Measurements from ENCODE around the gene OR1F1. TPM values are rescaled to one million over a fixed set of nuclear protein-coding genes. Genes with fewer than 3 reads are reported as not detected.

OR1F1 gene
- total RNA-seq, 1 experiment from 2014 or later: not detected

DNA sequence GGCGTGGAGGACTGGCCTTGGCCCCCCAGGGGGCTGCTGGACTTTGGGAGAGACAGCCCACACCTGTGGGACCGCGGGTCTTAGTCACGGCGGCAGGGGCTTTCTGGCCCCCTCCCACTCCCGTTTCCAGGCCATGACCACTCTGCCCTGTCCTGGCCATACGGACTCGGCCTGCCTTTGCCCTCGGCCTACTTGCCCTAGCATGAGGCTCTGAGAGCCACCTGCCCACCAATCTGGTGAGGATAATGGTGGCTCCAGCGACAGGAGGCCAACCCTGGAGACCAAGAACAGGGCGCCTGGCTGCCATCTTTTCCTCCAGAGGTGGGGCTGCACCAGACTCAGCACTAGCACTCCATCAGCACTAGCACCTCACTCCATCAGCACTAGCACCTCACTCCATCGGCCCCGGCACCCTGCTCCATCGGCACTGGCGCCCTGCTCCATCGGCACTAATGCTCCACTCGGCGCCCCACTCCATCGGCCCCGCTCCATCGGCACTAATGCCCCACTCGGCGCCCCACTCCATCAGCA lies 46.2 kb upstream of the OR1F1 start:
- no peaks in the 10 kb centered on the region for H3K79me2 ChIP-seq (ENCODE audit: insufficient read depth, low read length)
- H3K9me3 Mint-ChIP-seq: no peaks in the 10 kb centered on the region

More for the DNA sequence above, 46.2 kb upstream of the OR1F1 start:
- H3K27ac ChIP-seq (ENCODE audit: insufficient read length, low read depth, low read length): no peak overlapping the region
- TF ChIP-seq, protein P1, sequence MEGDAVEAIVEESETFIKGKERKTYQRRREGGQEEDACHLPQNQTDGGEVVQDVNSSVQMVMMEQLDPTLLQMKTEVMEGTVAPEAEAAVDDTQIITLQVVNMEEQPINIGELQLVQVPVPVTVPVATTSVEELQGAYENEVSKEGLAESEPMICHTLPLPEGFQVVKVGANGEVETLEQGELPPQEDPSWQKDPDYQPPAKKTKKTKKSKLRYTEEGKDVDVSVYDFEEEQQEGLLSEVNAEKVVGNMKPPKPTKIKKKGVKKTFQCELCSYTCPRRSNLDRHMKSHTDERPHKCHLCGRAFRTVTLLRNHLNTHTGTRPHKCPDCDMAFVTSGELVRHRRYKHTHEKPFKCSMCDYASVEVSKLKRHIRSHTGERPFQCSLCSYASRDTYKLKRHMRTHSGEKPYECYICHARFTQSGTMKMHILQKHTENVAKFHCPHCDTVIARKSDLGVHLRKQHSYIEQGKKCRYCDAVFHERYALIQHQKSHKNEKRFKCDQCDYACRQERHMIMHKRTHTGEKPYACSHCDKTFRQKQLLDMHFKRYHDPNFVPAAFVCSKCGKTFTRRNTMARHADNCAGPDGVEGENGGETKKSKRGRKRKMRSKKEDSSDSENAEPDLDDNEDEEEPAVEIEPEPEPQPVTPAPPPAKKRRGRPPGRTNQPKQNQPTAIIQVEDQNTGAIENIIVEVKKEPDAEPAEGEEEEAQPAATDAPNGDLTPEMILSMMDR (conservative IDR thresholded peaks at IDR 0.05): no peak
- H3K4me2 ChIP-seq (ENCODE audit: insufficient read depth, insufficient read length, low read length): no peak overlapping the region
- H2BK5ac ChIP-seq (ENCODE audit: insufficient read length, low read length): no peak overlapping the region
- H3K18ac ChIP-seq (ENCODE audit: insufficient read length, low read depth, low read length): no peak overlapping the region
- H3T11ph ChIP-seq (ENCODE audit: low read length): no peak overlapping the region
- H3K9ac ChIP-seq (ENCODE audit: extremely low read depth, insufficient read length, low read length): no peak overlapping the region
- peaks cover 7 to 20% (median 15%) of the 10 kb centered on the region in 3 experiments; a peak in 5 of 7 replicates for H3K36me3 Mint-ChIP-seq (ENCODE audit: insufficient read depth in 1 of 3, low read depth in 3 of 3)
- H3K79me1 ChIP-seq (ENCODE audit: insufficient read depth, low read depth, low read length, poor library complexity, severe bottlenecking): no peaks in the 10 kb centered on the region
- no peaks in the 10 kb centered on the region for H3K23me2 ChIP-seq (ENCODE audit: insufficient read length, low read depth, low read length, poor library complexity, severe bottlenecking)
- no peak overlapping the region for H2AK5ac ChIP-seq (ENCODE audit: insufficient read length, low read length)
- whole genome bisulfite sequencing (ENCODE audit: extremely low coverage, insufficient read length, low lambda C conversion rate): no CpG with 5 or more reads among the region's 23 CpGs
- H3K23ac ChIP-seq (ENCODE audit: insufficient read length, low read depth, low read length): no peak overlapping the region
- no peak overlapping the region; a peak in 1 of 5 replicates for H3K4me3 Mint-ChIP-seq
- no peak overlapping the region for H4K91ac ChIP-seq (ENCODE audit: insufficient read length, low read depth, low read length)
- 0 out of 4 replicates have a peak, but pooled peaks cover 0 to 2% of the 10 kb centered on the region in 2 experiments for H3K4me1 Mint-ChIP-seq
- H3K4me1 ChIP-seq (ENCODE audit: insufficient read depth, low read length): no peaks in the 10 kb centered on the region
- no peak overlapping the region for H2BK12ac ChIP-seq (ENCODE audit: insufficient read length, low read depth, low read length)
- H2BK20ac ChIP-seq (ENCODE audit: low read depth, low read length, poor library complexity, severe bottlenecking): no peak overlapping the region
- H4K8ac ChIP-seq (replicated peaks; ENCODE audit: insufficient read length, low read depth, low read length): no peak overlapping the region
- no peaks in the 10 kb centered on the region for H3K9me3 ChIP-seq (ENCODE audit: control insufficient read depth, low read depth, low read length)
- H3K27me3 ChIP-seq (ENCODE audit: insufficient read depth, low read length): no peaks in the 10 kb centered on the region
- no peak overlapping the region for H3K56ac ChIP-seq (ENCODE audit: insufficient read length, low read depth, low read length)
- no peak for DNase-seq
- no peak overlapping the region for H3K4ac ChIP-seq (ENCODE audit: low read depth, low read length)
- peak overlapping the region in 1 of 3 experiments; percentile 29; a peak in 1 of 7 replicates for H3K27ac Mint-ChIP-seq
- H2BK120ac ChIP-seq (ENCODE audit: low read depth, low read length, poor library complexity, severe bottlenecking): no peak overlapping the region
- no peak overlapping the region for H4K5ac ChIP-seq (ENCODE audit: insufficient read length, low read depth, low read length)
- H3K14ac ChIP-seq (ENCODE audit: insufficient read depth, low read length): no peak overlapping the region
- H4K20me1 ChIP-seq (ENCODE audit: control insufficient read depth, insufficient read depth, insufficient read length): no peaks in the 10 kb centered on the region
- no peak overlapping the region for H2BK15ac ChIP-seq (ENCODE audit: low read depth, low read length)
- H3K27me3 Mint-ChIP-seq (ENCODE audit: low read depth): peaks cover 11% of the 10 kb centered on the region
- H2AFZ ChIP-seq (ENCODE audit: low read length): no peak overlapping the region
